NCI-H146 treated with DMSO at 0.1 percent for 48 hours (cell line): ENCODE measurements around the gene PARP14.
"Not testable (repeated sequence)": the region's sequence is repeated elsewhere in the genome, so short reads cannot be mapped to it uniquely, and the experiment has no call there.

Experiments used
- DNase-seq: peaks from one replicate; lab custom pipeline; 2025; ENCODE audit not compliant: unreplicated experiment; lab: John Stamatoyannopoulos, UW

The PARP14 gene

GRCh38 chr3:122719273-122719921 lies 38.8 kb downstream of the PARP14 start:
- DNase-seq = no peak

GRCh38 chr3:122725106-122725505 lies 44.5 kb downstream of the PARP14 start:
- no peak for DNase-seq

GRCh38 chr3:122727294-122727693 lies 46.7 kb downstream of the PARP14 start:
- DNase-seq = no peak

- DNase-seq = no peak
These were observed 47.1 kb downstream of the PARP14 start for GRCh38 chr3:122727766-122728165.

- DNase-seq = no peak
These were observed 47.5 kb downstream of the PARP14 start for GRCh38 chr3:122728186-122728585.

GRCh38 chr3:122728756-122729514 lies 48.3 kb downstream of the PARP14 start:
- no peak for DNase-seq

GRCh38 chr3:122730240-122730639 lies 49.6 kb downstream of the PARP14 start:
- no peak for DNase-seq

GRCh38 chr3:122732682-122733525 lies 52.3 kb downstream of the PARP14 start:
- DNase-seq = not testable (repeated sequence)

GRCh38 chr3:122739172-122739571 lies 58.5 kb downstream of the PARP14 start:
- no peak for DNase-seq

GRCh38 chr3:122742234-122742633 lies 61.6 kb downstream of the PARP14 start:
- DNase-seq = no peak

- no peak for DNase-seq
These were observed 63.0 kb downstream of the PARP14 start for GRCh38 chr3:122743581-122744120.

GRCh38 chr3:122745369-122746021 lies 64.9 kb downstream of the PARP14 start:
- DNase-seq = no peak

- not testable (repeated sequence) for DNase-seq
These were observed 66.7 kb downstream of the PARP14 start for GRCh38 chr3:122747295-122747694.

GRCh38 chr3:122748347-122748746 lies 67.7 kb downstream of the PARP14 start:
- DNase-seq = no peak

GRCh38 chr3:122754929-122755328 lies 74.3 kb downstream of the PARP14 start:
- DNase-seq = no peak

GRCh38 chr3:122755491-122755890 lies 74.9 kb downstream of the PARP14 start:
- DNase-seq = no peak

- no peak for DNase-seq
These were observed 78.4 kb downstream of the PARP14 start for GRCh38 chr3:122758877-122759560.

GRCh38 chr3:122760453-122761271 lies 80.0 kb downstream of the PARP14 start:
- no peak for DNase-seq

- no peak for DNase-seq
These were observed 85.8 kb downstream of the PARP14 start for GRCh38 chr3:122766430-122766829.
